Right atrium auricular region (tissue), 2 donors: ENCODE results near the gene NEGR1. TPM values are rescaled to one million over a fixed set of nuclear protein-coding genes. Genes with fewer than 3 reads are reported as not detected.

ENCODE experiments used
- DNase-seq: peaks from one replicate; pipeline ENCODE4 v3.0.0-alpha.2; 2019; ENCODE audit warnings: low spot score
- H3K27ac ChIP-seq, 2 donors: fragments of 200-600 bp; sonication (generic); 1 replicate in 1 of 2; 2 replicates in 1 of 2; pipeline ENCODE4 v1.5.1; 2016 to 2019
- H3K27me3 ChIP-seq, 2 donors: fragments of 200-600 bp; sonication (generic); one replicate each; pipeline versions ENCODE4 v1.5.1 to v1.6.0; 2017 to 2019
- H3K36me3 ChIP-seq: fragments of 200-600 bp; sonication (generic); one replicate; pipeline ENCODE4 v1.5.1; 2016
- H3K4me1 ChIP-seq, 2 donors: fragments of 200-600 bp; sonication (generic); one replicate each; pipeline versions ENCODE4 v1.5.1 to v1.6.0; 2017 to 2019
- H3K4me3 ChIP-seq, 2 donors: fragments of 200-600 bp; sonication (generic); 1 replicate in 1 of 2; 2 replicates in 1 of 2; pipeline ENCODE4 v1.5.1; 2017 to 2019; ENCODE audit warnings: mild to moderate bottlenecking in 1 of 2, moderate library complexity in 1 of 2
- H3K9me3 ChIP-seq, 2 donors: fragments of 200-600 bp; sonication (generic); one replicate each; pipeline ENCODE4 v1.5.1; 2019
- CTCF ChIP-seq, 2 donors: fragments of 200-600 bp; sonication (generic); IDR thresholded peaks; one replicate each; pipeline ENCODE4 v1.5.1; 2019; ENCODE audit warnings: antibody characterized with exemption in 2 of 2
- total RNA-seq, 2 donors: library from RNA; depleted of rRNA; stranded (reverse); fragments of >200 nt; gene quantifications; one replicate each; pipeline ENCODE4 v1.1.0, GENCODE V29; 2016

NEGR1 gene
- total RNA-seq, 2 donors from 2014 or later: 9.3 to 9.9 TPM

DNA sequence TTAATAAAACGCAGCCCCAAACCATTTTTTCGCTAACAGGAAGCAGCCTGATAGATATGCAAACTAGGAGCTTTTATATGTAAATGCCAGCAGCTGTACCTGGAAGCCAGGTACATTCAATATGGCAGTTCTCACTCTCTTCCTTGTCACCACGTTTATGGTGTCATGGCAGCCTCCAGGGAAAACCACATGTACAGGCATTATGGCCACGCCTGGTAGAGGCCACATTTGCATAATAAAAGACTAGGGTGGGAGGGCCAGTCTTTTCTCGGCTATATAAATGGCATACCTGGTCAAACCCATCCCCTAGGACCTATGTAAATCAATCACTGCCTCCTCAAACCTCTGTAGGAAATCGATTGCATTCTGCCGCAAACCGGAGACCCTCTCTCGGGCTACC lies 247.5 kb downstream of the NEGR1 start:
- Histone ChIP-seq H3K27me3 (no peaks in the 10 kb centered on the region), H3K4me1 (no peaks in the 10 kb centered on the region), H3K27ac (no peak overlapping the region), H3K9me3 (no peaks in the 10 kb centered on the region), H3K36me3 (no peaks in the 10 kb centered on the region), H3K4me3 (no peak overlapping the region)
- no peak for DNase-seq
- TF ChIP-seq CTCF (IDR thresholded peaks at IDR 0.05): no peak

DNA sequence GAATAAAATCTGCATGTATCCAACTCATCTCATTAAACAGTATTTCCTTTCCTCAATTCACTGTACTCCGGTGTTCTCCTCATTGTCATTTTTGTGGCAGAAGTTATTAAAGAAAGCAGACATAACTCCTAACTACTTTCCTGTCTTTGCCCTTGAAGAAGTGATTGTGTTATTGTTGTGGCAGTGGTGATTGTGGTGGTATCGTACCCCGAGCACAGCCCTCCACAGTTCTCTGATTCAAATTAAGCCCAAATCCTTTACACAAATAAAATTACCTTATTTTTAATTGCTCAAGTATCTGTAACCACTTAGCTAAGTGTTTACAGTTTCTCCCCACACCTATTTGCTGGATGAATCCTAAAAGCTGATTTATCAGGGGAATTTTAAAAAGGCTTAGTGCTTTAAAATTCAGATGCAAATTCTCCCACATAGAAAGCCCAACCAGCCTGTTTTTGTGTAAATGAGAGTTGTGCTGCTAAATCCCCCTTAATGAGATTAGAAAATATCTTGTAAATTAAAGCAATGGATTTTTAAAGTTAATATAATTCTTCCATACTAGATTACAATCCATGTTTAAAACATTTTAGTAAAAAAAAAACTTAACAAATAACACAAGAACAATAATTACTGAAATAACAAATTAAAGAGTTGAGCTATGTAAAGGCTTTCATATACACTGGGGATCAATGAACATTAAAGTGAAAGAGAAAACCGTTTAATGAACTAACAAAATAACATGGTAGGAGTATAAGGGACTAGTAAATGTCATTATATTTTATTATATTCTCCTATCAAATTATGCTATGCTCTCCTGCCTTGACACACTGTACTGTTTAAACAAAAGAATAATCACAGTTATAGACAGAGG lies 259.0 kb downstream of the NEGR1 start:
- no peaks in the 10 kb centered on the region for H3K9me3 ChIP-seq
- no peaks in the 10 kb centered on the region for H3K4me1 ChIP-seq
- no peak overlapping the region for H3K27ac ChIP-seq
- no peaks in the 10 kb centered on the region for H3K36me3 ChIP-seq
- no peaks in the 10 kb centered on the region for H3K27me3 ChIP-seq
- H3K4me3 ChIP-seq: no peak overlapping the region
- DNase-seq: no peak
- TF ChIP-seq CTCF (IDR thresholded peaks at IDR 0.05): no peak

GRCh38 chr1:72018562-72018961 lies 263.8 kb downstream of the NEGR1 start:
- Histone ChIP-seq H3K4me1 (no peaks in the 10 kb centered on the region), H3K36me3 (no peaks in the 10 kb centered on the region), H3K27ac (no peak overlapping the region), H3K4me3 (no peak overlapping the region), H3K9me3 (no peaks in the 10 kb centered on the region), H3K27me3 (no peaks in the 10 kb centered on the region)
- DNase-seq: no peak
- no peak for TF ChIP-seq CTCF (IDR thresholded peaks at IDR 0.05)

DNA sequence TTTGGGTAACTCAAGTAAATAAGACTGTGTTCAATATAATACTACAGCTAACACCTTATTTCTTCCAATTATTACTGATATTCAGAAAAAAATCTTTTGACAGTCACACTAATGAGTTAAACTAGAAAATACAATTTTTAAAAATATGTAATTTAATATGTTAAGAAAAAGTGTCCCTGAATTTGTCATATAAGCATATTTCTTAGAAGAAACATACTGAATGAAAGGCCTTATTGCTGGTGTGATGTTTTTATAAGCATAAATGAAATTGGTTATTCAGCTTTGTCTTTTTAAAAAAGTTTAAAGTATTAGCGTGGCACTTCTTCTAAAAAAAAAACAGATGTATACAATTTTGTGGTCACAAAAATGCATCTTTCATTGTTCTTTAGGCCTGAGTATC lies 267.3 kb downstream of the NEGR1 start:
- no peaks in the 10 kb centered on the region for H3K36me3 ChIP-seq
- no peaks in the 10 kb centered on the region for H3K27me3 ChIP-seq
- no peak overlapping the region for H3K27ac ChIP-seq
- H3K4me1 ChIP-seq: peaks cover 0 to 7% of the 10 kb centered on the region in 2 donors
- H3K4me3 ChIP-seq: no peak overlapping the region
- DNase-seq: no peak
- no peak for TF ChIP-seq CTCF (IDR thresholded peaks at IDR 0.05)
- no peaks in the 10 kb centered on the region for H3K9me3 ChIP-seq

DNA sequence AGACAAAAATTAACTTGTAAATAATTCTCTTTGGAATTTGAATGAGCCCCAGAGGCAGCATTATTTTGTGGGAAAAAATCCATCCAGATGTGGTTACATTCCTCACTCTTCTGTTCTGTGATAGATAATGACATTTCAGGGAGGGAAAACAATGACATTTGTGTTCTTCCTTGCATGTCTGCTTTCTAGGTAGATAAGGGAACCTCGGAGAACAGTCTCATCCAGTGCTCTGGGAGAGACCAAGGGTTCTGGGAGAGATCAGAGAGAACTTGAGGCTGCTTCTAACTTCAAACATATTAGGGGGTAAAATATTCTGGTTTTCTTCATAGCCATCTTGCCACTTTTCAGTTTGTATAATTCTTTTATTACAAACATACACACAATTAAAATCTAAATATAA lies 269.2 kb downstream of the NEGR1 start:
- H3K4me1 ChIP-seq: peaks cover 0 to 11% of the 10 kb centered on the region in 2 donors
- DNase-seq: no peak
- H3K4me3 ChIP-seq: no peak overlapping the region
- no peak overlapping the region for H3K27ac ChIP-seq
- H3K9me3 ChIP-seq: no peaks in the 10 kb centered on the region
- no peaks in the 10 kb centered on the region for H3K36me3 ChIP-seq
- H3K27me3 ChIP-seq: no peaks in the 10 kb centered on the region
- TF ChIP-seq CTCF (IDR thresholded peaks at IDR 0.05): no peak

DNA sequence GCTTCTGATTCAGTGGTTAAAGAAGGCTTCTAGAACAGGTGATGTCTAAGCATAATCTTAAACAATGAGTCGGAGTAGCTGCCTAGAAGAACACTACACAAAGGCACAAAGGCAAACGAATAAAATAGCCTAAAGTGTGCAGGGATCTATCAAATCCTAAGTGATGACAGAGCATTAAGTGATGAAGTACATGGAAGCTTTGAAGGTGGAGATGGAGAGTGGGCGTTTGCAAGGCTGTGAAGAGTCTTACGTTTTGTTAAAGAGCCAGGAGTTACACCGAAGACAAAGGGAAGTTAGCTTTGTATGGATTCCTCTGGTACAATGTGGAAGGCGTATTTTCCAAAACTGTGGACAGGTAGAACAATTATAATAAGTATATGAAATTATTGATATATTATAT lies 270.6 kb downstream of the NEGR1 start:
- H3K27me3 ChIP-seq: no peaks in the 10 kb centered on the region
- no peak overlapping the region for H3K27ac ChIP-seq
- no peak for DNase-seq
- H3K9me3 ChIP-seq: no peaks in the 10 kb centered on the region
- no peaks in the 10 kb centered on the region for H3K36me3 ChIP-seq
- H3K4me3 ChIP-seq: no peak overlapping the region
- no peak for TF ChIP-seq CTCF (IDR thresholded peaks at IDR 0.05)
- peaks cover 0 to 11% of the 10 kb centered on the region in 2 donors for H3K4me1 ChIP-seq
